Measurements from ENCODE around the gene KIAA1210. TPM values are rescaled to one million over a fixed set of nuclear protein-coding genes. Genes with fewer than 3 reads are reported as not detected.
"Not testable (repeated sequence)": the region's sequence is repeated elsewhere in the genome, so short reads cannot be mapped to it uniquely, and the experiment has no call there.

The KIAA1210 gene
- polyA plus RNA-seq, 3 donors, result not detected

DNA sequence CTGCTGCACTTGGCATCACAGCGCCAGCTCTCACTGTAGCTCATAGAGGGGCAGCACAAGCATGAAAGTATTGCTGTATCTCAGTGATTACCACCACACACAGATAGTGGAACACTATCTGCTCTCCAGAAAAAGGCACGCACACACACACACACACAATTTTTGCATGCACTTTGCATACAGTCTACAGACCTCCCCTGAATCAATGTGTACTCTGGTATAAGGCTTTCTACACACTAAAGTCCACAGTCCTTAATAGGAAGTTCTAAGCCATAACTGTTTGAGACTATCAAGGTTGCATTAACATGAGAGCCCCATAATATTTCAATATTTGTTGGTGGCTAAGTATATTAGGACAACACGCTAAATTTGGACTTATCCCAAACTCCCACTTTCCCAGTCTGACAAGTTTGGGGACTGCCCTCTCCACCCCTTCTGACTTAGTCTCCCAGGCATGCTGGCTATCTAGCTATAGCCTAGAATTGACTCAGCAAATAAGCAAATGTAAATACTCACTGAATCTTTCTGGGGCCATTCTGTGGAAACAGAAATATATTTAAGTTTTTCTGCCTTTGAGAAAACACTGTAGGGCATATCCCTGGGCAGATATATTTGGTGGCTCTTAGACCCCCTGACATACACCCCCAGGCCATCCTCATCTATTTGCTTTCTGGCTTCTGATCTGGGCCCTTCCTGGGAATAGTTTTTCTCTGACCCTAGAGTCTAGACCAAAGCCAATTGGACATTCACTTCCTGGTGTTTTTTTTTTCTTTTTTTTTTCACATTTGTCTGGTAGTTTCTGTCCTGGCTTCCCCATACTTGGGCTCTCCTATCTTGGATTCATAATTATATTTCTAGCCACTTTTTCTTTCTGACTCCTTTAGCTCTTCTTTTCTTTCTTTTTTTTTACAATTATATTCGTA is 91.2 kb downstream of the KIAA1210 start:
- H3K4me3 Mint-ChIP-seq, result no peak overlapping the region
- TF ChIP-seq, protein P1, sequence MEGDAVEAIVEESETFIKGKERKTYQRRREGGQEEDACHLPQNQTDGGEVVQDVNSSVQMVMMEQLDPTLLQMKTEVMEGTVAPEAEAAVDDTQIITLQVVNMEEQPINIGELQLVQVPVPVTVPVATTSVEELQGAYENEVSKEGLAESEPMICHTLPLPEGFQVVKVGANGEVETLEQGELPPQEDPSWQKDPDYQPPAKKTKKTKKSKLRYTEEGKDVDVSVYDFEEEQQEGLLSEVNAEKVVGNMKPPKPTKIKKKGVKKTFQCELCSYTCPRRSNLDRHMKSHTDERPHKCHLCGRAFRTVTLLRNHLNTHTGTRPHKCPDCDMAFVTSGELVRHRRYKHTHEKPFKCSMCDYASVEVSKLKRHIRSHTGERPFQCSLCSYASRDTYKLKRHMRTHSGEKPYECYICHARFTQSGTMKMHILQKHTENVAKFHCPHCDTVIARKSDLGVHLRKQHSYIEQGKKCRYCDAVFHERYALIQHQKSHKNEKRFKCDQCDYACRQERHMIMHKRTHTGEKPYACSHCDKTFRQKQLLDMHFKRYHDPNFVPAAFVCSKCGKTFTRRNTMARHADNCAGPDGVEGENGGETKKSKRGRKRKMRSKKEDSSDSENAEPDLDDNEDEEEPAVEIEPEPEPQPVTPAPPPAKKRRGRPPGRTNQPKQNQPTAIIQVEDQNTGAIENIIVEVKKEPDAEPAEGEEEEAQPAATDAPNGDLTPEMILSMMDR (IDR thresholded peaks at IDR 0.05), result no peak
- Histone ChIP-seq H3K9me3 (replicated peaks in 1 of 2; ENCODE audit: control insufficient read depth in 1 of 2, insufficient read depth in 1 of 2, low read length in 2 of 2) (peaks cover 6 to 14% of the 10 kb centered on the region in 2 donors), H3K27me3 (ENCODE audit: control insufficient read depth in 2 of 2, insufficient read depth in 2 of 2, low read length in 2 of 2) (no peaks in the 10 kb centered on the region), H3K27ac (ENCODE audit: low read depth in 1 of 2, low read length in 2 of 2) (no peak overlapping the region), H3K9ac (ENCODE audit: insufficient read depth, low read length, poor library complexity, severe bottlenecking) (no peak overlapping the region), H3K36me3 (replicated peaks in 1 of 2; ENCODE audit: control insufficient read depth in 1 of 2, insufficient read depth in 2 of 2, low read length in 2 of 2) (no peaks in the 10 kb centered on the region), H3K4me2 (replicated peaks; ENCODE audit: extremely low read depth, low read length, poor library complexity, severe bottlenecking) (no peak overlapping the region), H3K4me1 (ENCODE audit: control insufficient read depth in 1 of 2, insufficient read depth in 2 of 2, low read length in 2 of 2) (no peaks in the 10 kb centered on the region), H4K20me1 (ENCODE audit: insufficient read depth, low read length) (no peaks in the 10 kb centered on the region), H3K79me2 (ENCODE audit: insufficient read depth, low read length) (no peaks in the 10 kb centered on the region), H2AFZ (ENCODE audit: insufficient read depth, low read depth, low read length, poor library complexity, severe bottlenecking) (no peak overlapping the region), H3K4me3 (replicated peaks in 1 of 3; ENCODE audit: low read depth in 2 of 3, low read length in 3 of 3) (no peak overlapping the region)
- no CpG with 5 or more reads among the region's 4 CpGs for whole genome bisulfite sequencing (ENCODE audit: insufficient coverage)
- no peak overlapping the region for H3K27ac Mint-ChIP-seq
- no peak for DNase-seq
- H3K36me3 Mint-ChIP-seq, result no peaks in the 10 kb centered on the region
- intact Hi-C loops (cut with micrococcal nuclease), result no loop called here
- peaks cover 4% of the 10 kb centered on the region for H3K4me1 Mint-ChIP-seq
- H3K9me3 Mint-ChIP-seq, result peaks cover 8 to 20% (median 11%) of the 10 kb centered on the region in 7 donors
- H3K27me3 Mint-ChIP-seq (ENCODE audit: low read depth in 3 of 3), result peaks cover 0 to 7% (median 2%) of the 10 kb centered on the region in 3 donors

DNA sequence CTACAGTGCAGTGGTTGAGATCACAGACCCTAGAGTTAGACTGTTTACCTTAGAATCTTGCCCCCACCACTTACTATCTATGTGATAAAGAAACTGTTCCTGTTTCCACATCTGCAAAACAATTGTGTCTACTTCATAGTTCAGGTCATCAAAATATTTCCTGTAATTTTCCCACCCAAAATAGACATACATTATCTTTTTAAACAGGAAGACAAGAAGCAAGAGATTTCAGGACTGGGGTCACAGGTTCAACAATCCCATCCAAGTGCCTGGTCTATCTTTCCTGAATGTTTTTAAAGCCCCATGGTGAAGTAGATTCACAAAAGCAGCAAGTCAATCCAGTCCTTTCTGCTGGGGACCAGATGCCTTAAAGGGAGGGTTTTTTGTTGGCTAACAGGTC is 96.6 kb downstream of the KIAA1210 start:
- Mint-ChIP-seq H3K27me3 (ENCODE audit: low read depth in 3 of 3) (peaks cover 0 to 4% (median 2%) of the 10 kb centered on the region in 3 donors), H3K9me3 (peaks cover 8 to 28% (median 11%) of the 10 kb centered on the region in 7 donors), H3K4me1 (peaks cover 5% of the 10 kb centered on the region), H3K27ac (no peak overlapping the region), H3K36me3 (no peaks in the 10 kb centered on the region), H3K4me3 (no peak overlapping the region)
- no peaks in the 10 kb centered on the region for H3K79me2 ChIP-seq (ENCODE audit: insufficient read depth, low read length)
- H3K4me1 ChIP-seq (ENCODE audit: control insufficient read depth in 1 of 2, insufficient read depth in 2 of 2, low read length in 2 of 2), result peaks cover 5 to 12% of the 10 kb centered on the region in 2 donors
- DNase-seq, result no peak
- TF ChIP-seq, protein P1 (IDR thresholded peaks at IDR 0.05), result no peak
- H3K9ac ChIP-seq (ENCODE audit: insufficient read depth, low read length, poor library complexity, severe bottlenecking), result no peak overlapping the region
- no peak overlapping the region for H3K27ac ChIP-seq (ENCODE audit: low read depth in 1 of 2, low read length in 2 of 2)
- H4K20me1 ChIP-seq (ENCODE audit: insufficient read depth, low read length), result no peaks in the 10 kb centered on the region
- no peak overlapping the region for H3K4me3 ChIP-seq (replicated peaks in 1 of 3; ENCODE audit: low read depth in 2 of 3, low read length in 3 of 3)
- no peaks in the 10 kb centered on the region for H3K36me3 ChIP-seq (replicated peaks in 1 of 2; ENCODE audit: control insufficient read depth in 1 of 2, insufficient read depth in 2 of 2, low read length in 2 of 2)
- H3K27me3 ChIP-seq (ENCODE audit: control insufficient read depth in 2 of 2, insufficient read depth in 2 of 2, low read length in 2 of 2), result no peaks in the 10 kb centered on the region
- no peak overlapping the region for H3K4me2 ChIP-seq (replicated peaks; ENCODE audit: extremely low read depth, low read length, poor library complexity, severe bottlenecking)
- peaks cover 6 to 14% of the 10 kb centered on the region in 2 donors for H3K9me3 ChIP-seq (replicated peaks in 1 of 2; ENCODE audit: control insufficient read depth in 1 of 2, insufficient read depth in 1 of 2, low read length in 2 of 2)
- no peak overlapping the region for H2AFZ ChIP-seq (ENCODE audit: insufficient read depth, low read depth, low read length, poor library complexity, severe bottlenecking)
- intact Hi-C loops (cut with micrococcal nuclease), result no loop called here

DNA sequence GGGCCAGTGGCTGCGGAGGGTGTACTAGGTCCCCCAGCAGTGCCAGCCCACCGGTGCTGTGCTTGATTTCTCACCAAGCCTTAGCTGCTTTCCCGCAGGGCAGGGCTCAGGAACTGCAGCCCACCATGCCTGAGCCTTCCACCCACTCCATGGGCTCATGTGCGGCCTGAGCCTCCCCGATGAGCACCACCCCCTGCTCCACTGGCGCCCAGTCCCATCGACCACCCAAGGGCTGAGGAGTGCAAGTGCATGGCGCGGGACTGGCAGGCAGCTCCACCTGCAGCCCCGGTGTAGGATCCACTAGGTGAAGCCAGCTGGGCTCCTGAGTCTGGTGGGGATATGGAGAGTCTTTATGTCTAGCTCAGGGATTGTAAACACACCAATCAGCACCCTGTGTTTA is 98.0 kb downstream of the KIAA1210 start:
- peaks cover 8 to 24% (median 11%) of the 10 kb centered on the region in 7 donors for H3K9me3 Mint-ChIP-seq
- H3K36me3 Mint-ChIP-seq; H3K4me3 Mint-ChIP-seq; H3K4me3 ChIP-seq (replicated peaks in 1 of 3; ENCODE audit: low read depth in 2 of 3, low read length in 3 of 3); H2AFZ ChIP-seq (ENCODE audit: insufficient read depth, low read depth, low read length, poor library complexity, severe bottlenecking); H3K79me2 ChIP-seq (ENCODE audit: insufficient read depth, low read length); H3K4me2 ChIP-seq (replicated peaks; ENCODE audit: extremely low read depth, low read length, poor library complexity, severe bottlenecking); DNase-seq; H3K36me3 ChIP-seq (replicated peaks in 1 of 2; ENCODE audit: control insufficient read depth in 1 of 2, insufficient read depth in 2 of 2, low read length in 2 of 2); H3K27me3 Mint-ChIP-seq (ENCODE audit: low read depth in 3 of 3); H3K4me1 Mint-ChIP-seq; H3K27ac Mint-ChIP-seq; intact Hi-C loops (cut with micrococcal nuclease); H4K20me1 ChIP-seq (ENCODE audit: insufficient read depth, low read length); H3K27ac ChIP-seq (ENCODE audit: low read depth in 1 of 2, low read length in 2 of 2); H3K9ac ChIP-seq (ENCODE audit: insufficient read depth, low read length, poor library complexity, severe bottlenecking); H3K27me3 ChIP-seq (ENCODE audit: control insufficient read depth in 2 of 2, insufficient read depth in 2 of 2, low read length in 2 of 2): not testable (repeated sequence)
- H3K4me1 ChIP-seq (ENCODE audit: control insufficient read depth in 1 of 2, insufficient read depth in 2 of 2, low read length in 2 of 2), result peaks cover 5 to 12% of the 10 kb centered on the region in 2 donors
- no CpG with 5 or more reads among the region's 10 CpGs for WGBS (ENCODE audit: insufficient coverage)
- peaks cover 6 to 14% of the 10 kb centered on the region in 2 donors for H3K9me3 ChIP-seq (replicated peaks in 1 of 2; ENCODE audit: control insufficient read depth in 1 of 2, insufficient read depth in 1 of 2, low read length in 2 of 2)

Data from CD14-positive monocyte (primary cell).